GM12878 (cell line): ENCODE measurements around the gene LGALS3. TPM values are rescaled to one million over a fixed set of nuclear protein-coding genes. Genes with fewer than 3 reads are reported as not detected.

Experiments
- DPF2 ChIP-seq: fragments of 450-650 bp; IDR thresholded peaks from 2 replicates; pipeline ENCODE4 v1.6.1; 2017; ENCODE audit warnings: mild to moderate bottlenecking
- EP300 ChIP-seq, 2 experiments: fragments of 150-350 bp in 1 of 2; IDR thresholded peaks; 2 replicates each; pipeline ENCODE4 v1.6.1; 2011 to 2012; ENCODE audit warnings: low read depth in 2 of 2, low read length in 2 of 2, borderline replicate concordance in 1 of 2, improper control_type of control experiment in 1 of 2, inconsistent platforms in 1 of 2; ENCODE audit not compliant: control insufficient read depth in 1 of 2
- FOS ChIP-seq: IDR thresholded peaks from 3 replicates; pipeline ENCODE4 v1.6.1; 2011; ENCODE audit warnings: borderline replicate concordance; ENCODE audit not compliant: insufficient read length; ENCODE audit errors: extremely low read depth
- GABPA ChIP-seq: IDR thresholded peaks from 2 replicates; pipeline ENCODE4 v1.6.1; 2014; ENCODE audit warnings: antibody characterized with exemption, low read depth, mild to moderate bottlenecking, inconsistent platforms
- GATAD2B ChIP-seq: fragments of 450-650 bp; conservative IDR thresholded peaks from 2 replicates; pipeline ENCODE4 v1.6.1; 2017; ENCODE audit warnings: low read depth, mild to moderate bottlenecking, moderate library complexity
- IRF4 ChIP-seq: IDR thresholded peaks from 2 replicates; pipeline ENCODE4 v1.6.1; 2011; ENCODE audit warnings: low read depth, low read length
- MYC ChIP-seq: IDR thresholded peaks from 2 replicates; pipeline ENCODE4 v1.6.1; 2011; ENCODE audit warnings: mild to moderate bottlenecking, low read length, moderate library complexity, inconsistent platforms; ENCODE audit not compliant: insufficient read depth, insufficient replicate concordance, insufficient read length, severe bottlenecking
- NFYA ChIP-seq: IDR thresholded peaks from 2 replicates; pipeline ENCODE4 v1.6.1; 2011; ENCODE audit warnings: low read depth, mild to moderate bottlenecking, low read length, improper control_type of control experiment, borderline replicate concordance
- NFYB ChIP-seq: IDR thresholded peaks from 2 replicates; pipeline ENCODE4 v1.6.1; 2011; ENCODE audit warnings: low read depth, mild to moderate bottlenecking, low read length, improper control_type of control experiment, moderate library complexity; ENCODE audit not compliant: insufficient read depth
- NR2F1 ChIP-seq: fragments of 450-650 bp; conservative IDR thresholded peaks from 2 replicates; pipeline ENCODE4 v1.6.1; 2017; ENCODE audit warnings: mild to moderate bottlenecking
- POLR2A ChIP-seq: IDR thresholded peaks from 2 replicates; pipeline ENCODE4 v1.6.1; 2011; ENCODE audit warnings: low read depth, mild to moderate bottlenecking, low read length
- POLR2AphosphoS2 ChIP-seq: IDR thresholded peaks from 2 replicates; pipeline ENCODE4 v1.6.1; 2011; ENCODE audit warnings: low read depth, mild to moderate bottlenecking, low read length, improper control_type of control experiment, moderate library complexity
- SIN3A ChIP-seq: IDR thresholded peaks from 2 replicates; pipeline ENCODE4 v1.6.1; 2012; ENCODE audit warnings: low read depth, low read length, improper control_type of control experiment
- SIX5 ChIP-seq: IDR thresholded peaks from 2 replicates; pipeline ENCODE4 v1.6.1; 2011; ENCODE audit warnings: mild to moderate bottlenecking, low read depth, low read length, moderate library complexity; ENCODE audit not compliant: severe bottlenecking
- SMAD5 ChIP-seq: IDR thresholded peaks from 2 replicates; pipeline ENCODE4 v1.6.1; 2016; ENCODE audit warnings: antibody characterized with exemption, low read depth
- SMC3 ChIP-seq: IDR thresholded peaks from 2 replicates; pipeline ENCODE4 v1.6.1; 2011; ENCODE audit warnings: low read length, improper control_type of control experiment, borderline replicate concordance
- SUZ12 ChIP-seq: fragments of 200-600 bp; sonication (generic); IDR thresholded peaks from one replicate; pipeline ENCODE4 v1.6.1; 2018; ENCODE audit warnings: antibody characterized with exemption, mild to moderate bottlenecking; ENCODE audit not compliant: unreplicated experiment
- YBX1 ChIP-seq: fragments of 450-650 bp; IDR thresholded peaks from 2 replicates; pipeline ENCODE4 v1.6.1; 2016; ENCODE audit warnings: antibody characterized with exemption
- ZNF207 ChIP-seq: fragments of 450-650 bp; IDR thresholded peaks from 2 replicates; pipeline ENCODE4 v1.6.1; 2014; ENCODE audit warnings: antibody characterized with exemption, mild to moderate bottlenecking, borderline replicate concordance
- polyA plus RNA-seq, 11 experiments: library from polyadenylated mRNA; depleted of rRNA in 4 of 11; unstranded in 6 of 11; stranded (reverse) in 5 of 11; fragments of >200 nt; fragmentation: Nextera tagmentation in 4 of 11; fragmentation: Illumina TruSeq in 1 of 11; extraction: Ambion mirVana in 4 of 11; extraction: Trizol in 1 of 11; gene quantifications; 1 replicate in 1 of 11; 2 replicates in 10 of 11; pipeline versions ENCODE4 v1.2.1 to v1.2.3, GENCODE V29; 2011 to 2016; ENCODE audit warnings: inconsistent platforms in 2 of 11, missing spikeins in 2 of 11, low read depth in 1 of 11
- total RNA-seq, 4 experiments: library from RNA; depleted of rRNA in 3 of 4; stranded (reverse); fragments of >200 nt in 3 of 4; fragmentation: Illumina TruSeq in 1 of 4; extraction: Trizol in 1 of 4; gene quantifications; 2 replicates each; pipeline versions ENCODE4 v1.2.1 to v1.2.3, GENCODE V29; 2013 to 2021
- TF ChIP-seq, protein P1 (sequence below): fragments of 450-650 bp; IDR thresholded peaks from 2 replicates; pipeline ENCODE4 v1.6.1; 2017; ENCODE audit warnings: mild to moderate bottlenecking, moderate library complexity
- TF ChIP-seq, protein P2 (sequence below): IDR thresholded peaks from 2 replicates; pipeline ENCODE4 v1.6.1; 2011; ENCODE audit warnings: borderline replicate concordance, low read depth, mild to moderate bottlenecking, moderate library complexity, mixed read lengths, low read length; ENCODE audit not compliant: insufficient read depth; ENCODE audit errors: extremely low read length
- TF ChIP-seq, protein P3 (sequence below): fragments of 450-650 bp; IDR thresholded peaks from 2 replicates; pipeline ENCODE4 v1.6.1; 2017; ENCODE audit warnings: mild to moderate bottlenecking
- TF ChIP-seq, protein P4 (sequence below): fragments of 450-650 bp; IDR thresholded peaks from 2 replicates; pipeline ENCODE4 v1.6.1; 2016; ENCODE audit warnings: mild to moderate bottlenecking

Gene LGALS3
- total and polyA plus RNA-seq, 10 of the 15 experiments (the other 5 are each of a cell fraction or from before 2014, with no cell fraction given) = 1.5 to 34.2 (median 18.4) TPM

DNA sequence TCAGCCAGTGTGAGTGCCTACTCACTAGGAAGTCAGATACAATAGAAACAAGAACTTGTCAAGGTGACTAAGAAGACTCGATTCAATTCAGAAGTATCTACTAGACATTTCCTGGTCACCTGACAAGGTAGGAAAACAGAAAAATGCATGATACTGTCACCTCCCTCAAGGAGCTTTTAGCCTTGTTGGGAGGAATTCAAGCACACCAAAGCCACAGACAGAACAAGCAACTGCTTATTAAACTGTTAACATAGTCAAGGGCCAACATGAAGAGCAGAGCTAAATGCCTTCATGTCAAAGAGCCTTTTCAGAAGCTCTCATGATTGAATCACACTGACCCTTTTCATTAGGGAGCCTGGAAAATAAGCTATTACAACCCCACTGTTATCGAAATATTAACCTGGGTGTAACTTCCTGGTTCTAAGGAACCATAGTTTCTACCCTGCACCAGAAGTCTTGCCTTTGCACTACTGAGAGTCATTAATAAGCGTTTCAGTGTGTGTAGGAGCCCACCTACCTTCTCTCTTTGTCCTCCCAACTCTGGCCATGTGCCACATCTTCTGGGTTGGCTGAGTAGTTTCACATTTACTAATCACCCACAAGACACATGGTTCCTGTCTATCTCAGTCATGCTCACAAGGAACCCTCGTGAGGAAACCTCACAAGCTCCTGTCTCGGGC, 31.0 kb upstream of the LGALS3 start (continued):
- TF ChIP-seq, protein P1, sequence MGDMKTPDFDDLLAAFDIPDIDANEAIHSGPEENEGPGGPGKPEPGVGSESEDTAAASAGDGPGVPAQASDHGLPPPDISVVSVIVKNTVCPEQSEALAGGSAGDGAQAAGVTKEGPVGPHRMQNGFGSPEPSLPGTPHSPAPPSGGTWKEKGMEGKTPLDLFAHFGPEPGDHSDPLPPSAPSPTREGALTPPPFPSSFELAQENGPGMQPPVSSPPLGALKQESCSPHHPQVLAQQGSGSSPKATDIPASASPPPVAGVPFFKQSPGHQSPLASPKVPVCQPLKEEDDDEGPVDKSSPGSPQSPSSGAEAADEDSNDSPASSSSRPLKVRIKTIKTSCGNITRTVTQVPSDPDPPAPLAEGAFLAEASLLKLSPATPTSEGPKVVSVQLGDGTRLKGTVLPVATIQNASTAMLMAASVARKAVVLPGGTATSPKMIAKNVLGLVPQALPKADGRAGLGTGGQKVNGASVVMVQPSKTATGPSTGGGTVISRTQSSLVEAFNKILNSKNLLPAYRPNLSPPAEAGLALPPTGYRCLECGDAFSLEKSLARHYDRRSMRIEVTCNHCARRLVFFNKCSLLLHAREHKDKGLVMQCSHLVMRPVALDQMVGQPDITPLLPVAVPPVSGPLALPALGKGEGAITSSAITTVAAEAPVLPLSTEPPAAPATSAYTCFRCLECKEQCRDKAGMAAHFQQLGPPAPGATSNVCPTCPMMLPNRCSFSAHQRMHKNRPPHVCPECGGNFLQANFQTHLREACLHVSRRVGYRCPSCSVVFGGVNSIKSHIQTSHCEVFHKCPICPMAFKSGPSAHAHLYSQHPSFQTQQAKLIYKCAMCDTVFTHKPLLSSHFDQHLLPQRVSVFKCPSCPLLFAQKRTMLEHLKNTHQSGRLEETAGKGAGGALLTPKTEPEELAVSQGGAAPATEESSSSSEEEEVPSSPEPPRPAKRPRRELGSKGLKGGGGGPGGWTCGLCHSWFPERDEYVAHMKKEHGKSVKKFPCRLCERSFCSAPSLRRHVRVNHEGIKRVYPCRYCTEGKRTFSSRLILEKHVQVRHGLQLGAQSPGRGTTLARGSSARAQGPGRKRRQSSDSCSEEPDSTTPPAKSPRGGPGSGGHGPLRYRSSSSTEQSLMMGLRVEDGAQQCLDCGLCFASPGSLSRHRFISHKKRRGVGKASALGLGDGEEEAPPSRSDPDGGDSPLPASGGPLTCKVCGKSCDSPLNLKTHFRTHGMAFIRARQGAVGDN = peak; percentile 99
- TF ChIP-seq POLR2A (no peak), GATAD2B (peak; percentile 76), NR2F1 (peak; percentile 29; the same call in 1 of the 2 replicates), EP300 (IDR thresholded peaks at IDR 0.05; ENCODE audit: borderline replicate concordance in 1 of 2, control insufficient read depth in 1 of 2, low read depth in 2 of 2, low read length in 2 of 2) (peak; percentile 89 to 90), MYC (no peak), SMC3 (no peak), DPF2 (peak; percentile 89), YBX1 (no peak), SMAD5 (no peak), SIX5 (no peak), POLR2AphosphoS2 (no peak), ZNF207 (no peak), NFYA (no peak), SIN3A (no peak), IRF4 (peak; percentile 93), FOS (no peak), SUZ12 (no peak), GABPA (peak; percentile 37; the same call in 1 of the 2 replicates), NFYB (no peak)
- TF ChIP-seq, protein P2, sequence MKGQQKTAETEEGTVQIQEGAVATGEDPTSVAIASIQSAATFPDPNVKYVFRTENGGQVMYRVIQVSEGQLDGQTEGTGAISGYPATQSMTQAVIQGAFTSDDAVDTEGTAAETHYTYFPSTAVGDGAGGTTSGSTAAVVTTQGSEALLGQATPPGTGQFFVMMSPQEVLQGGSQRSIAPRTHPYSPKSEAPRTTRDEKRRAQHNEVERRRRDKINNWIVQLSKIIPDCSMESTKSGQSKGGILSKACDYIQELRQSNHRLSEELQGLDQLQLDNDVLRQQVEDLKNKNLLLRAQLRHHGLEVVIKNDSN = no peak
- TF ChIP-seq, protein P3, sequence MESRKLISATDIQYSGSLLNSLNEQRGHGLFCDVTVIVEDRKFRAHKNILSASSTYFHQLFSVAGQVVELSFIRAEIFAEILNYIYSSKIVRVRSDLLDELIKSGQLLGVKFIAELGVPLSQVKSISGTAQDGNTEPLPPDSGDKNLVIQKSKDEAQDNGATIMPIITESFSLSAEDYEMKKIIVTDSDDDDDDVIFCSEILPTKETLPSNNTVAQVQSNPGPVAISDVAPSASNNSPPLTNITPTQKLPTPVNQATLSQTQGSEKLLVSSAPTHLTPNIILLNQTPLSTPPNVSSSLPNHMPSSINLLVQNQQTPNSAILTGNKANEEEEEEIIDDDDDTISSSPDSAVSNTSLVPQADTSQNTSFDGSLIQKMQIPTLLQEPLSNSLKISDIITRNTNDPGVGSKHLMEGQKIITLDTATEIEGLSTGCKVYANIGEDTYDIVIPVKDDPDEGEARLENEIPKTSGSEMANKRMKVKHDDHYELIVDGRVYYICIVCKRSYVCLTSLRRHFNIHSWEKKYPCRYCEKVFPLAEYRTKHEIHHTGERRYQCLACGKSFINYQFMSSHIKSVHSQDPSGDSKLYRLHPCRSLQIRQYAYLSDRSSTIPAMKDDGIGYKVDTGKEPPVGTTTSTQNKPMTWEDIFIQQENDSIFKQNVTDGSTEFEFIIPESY = no peak
- TF ChIP-seq, protein P4, sequence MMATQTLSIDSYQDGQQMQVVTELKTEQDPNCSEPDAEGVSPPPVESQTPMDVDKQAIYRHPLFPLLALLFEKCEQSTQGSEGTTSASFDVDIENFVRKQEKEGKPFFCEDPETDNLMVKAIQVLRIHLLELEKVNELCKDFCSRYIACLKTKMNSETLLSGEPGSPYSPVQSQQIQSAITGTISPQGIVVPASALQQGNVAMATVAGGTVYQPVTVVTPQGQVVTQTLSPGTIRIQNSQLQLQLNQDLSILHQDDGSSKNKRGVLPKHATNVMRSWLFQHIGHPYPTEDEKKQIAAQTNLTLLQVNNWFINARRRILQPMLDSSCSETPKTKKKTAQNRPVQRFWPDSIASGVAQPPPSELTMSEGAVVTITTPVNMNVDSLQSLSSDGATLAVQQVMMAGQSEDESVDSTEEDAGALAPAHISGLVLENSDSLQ = peak; percentile 88
